AG09309 (cell line): ENCODE results near the gene CAND2.
A peak's percentile ranks its signal among the peaks of the same experiment; 100 is the strongest.

Experiments used
- DNase-seq: peaks from one replicate; pipeline ENCODE4 v3.0.0-alpha.2; 2010; ENCODE audit warnings: low read depth
- H3K4me3 ChIP-seq: 2 replicates; pipeline ENCODE4 v1.5.1; 2011; ENCODE audit warnings: mild to moderate bottlenecking, low read depth, low read length, moderate library complexity; ENCODE audit not compliant: control insufficient read depth
- CTCF ChIP-seq: IDR thresholded peaks from 2 replicates; pipeline ENCODE4 v1.5.1; 2011; ENCODE audit warnings: mild to moderate bottlenecking, low read depth, low read length, inconsistent platforms; ENCODE audit not compliant: insufficient read depth, control insufficient read depth; ENCODE audit errors: missing control alignments

Gene CAND2

GRCh38 chr3:12822725-12823373 is 26.4 kb downstream of the CAND2 start:
- DNase-seq: no peak

GRCh38 chr3:12824299-12824698 is 27.8 kb downstream of the CAND2 start:
- no peak overlapping the region for H3K4me3 ChIP-seq
- no peak for TF ChIP-seq CTCF
- DNase-seq: no peak

More at GRCh38 chr3:12822725-12823373, 26.4 kb downstream of the CAND2 start:
- TF ChIP-seq CTCF: peak; percentile 10
- no peak overlapping the region for H3K4me3 ChIP-seq

- no peak for DNase-seq
- H3K4me3 ChIP-seq: no peak overlapping the region
- no peak for TF ChIP-seq CTCF
These were observed 28.7 kb downstream of the CAND2 start for GRCh38 chr3:12825156-12825555.

GRCh38 chr3:12828751-12829150 is 32.3 kb downstream of the CAND2 start:
- no peak overlapping the region for H3K4me3 ChIP-seq
- TF ChIP-seq CTCF: no peak
- no peak for DNase-seq

GRCh38 chr3:12829404-12829803 is 32.9 kb downstream of the CAND2 start:
- no peak overlapping the region for H3K4me3 ChIP-seq
- no peak for DNase-seq
- TF ChIP-seq CTCF: no peak

GRCh38 chr3:12829886-12830784 is 33.7 kb downstream of the CAND2 start:
- no peak for DNase-seq
- TF ChIP-seq CTCF: peak; percentile 9
- H3K4me3 ChIP-seq: no peak overlapping the region

GRCh38 chr3:12830785-12831156 is 34.3 kb downstream of the CAND2 start:
- TF ChIP-seq CTCF: peak; percentile 11

More at GRCh38 chr3:12830785-12831156, 34.3 kb downstream of the CAND2 start:
- no peak overlapping the region for H3K4me3 ChIP-seq
- no peak for DNase-seq
